ENCODE data around the gene GRIK5.

DNA sequence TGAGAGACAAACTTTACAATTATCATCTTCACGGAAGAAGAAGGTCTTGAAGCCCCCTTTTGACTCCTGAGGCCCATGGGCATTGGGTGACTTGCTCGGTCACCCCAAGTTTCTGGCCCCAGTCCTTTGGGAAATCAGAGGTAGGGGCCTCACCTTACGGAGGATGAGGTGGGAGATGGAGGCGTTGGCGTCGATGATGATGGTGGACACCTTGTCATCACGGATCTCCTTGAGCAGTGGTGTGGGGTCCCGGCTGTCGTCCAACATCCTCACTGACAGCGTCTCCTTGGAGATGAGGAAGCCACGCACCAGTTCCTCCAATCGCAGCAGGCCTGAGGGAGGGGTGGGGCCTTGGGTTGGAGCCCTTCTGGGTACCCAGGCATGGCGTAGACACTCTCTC, 10.8 kb downstream of the GRIK5 start:
- TF ChIP-seq GATA2 (IDR thresholded peaks at IDR 0.05; ENCODE audit: low read depth, low read length) (no peak), GATA3 (IDR thresholded peaks at IDR 0.05; ENCODE audit: low read depth, low read length) (no peak)

All from SH-SY5Y (cell line).